ENCODE results near the gene FOXJ2. TPM values are rescaled to one million over a fixed set of nuclear protein-coding genes. Genes with fewer than 3 reads are reported as not detected.

The FOXJ2 gene
- total and polyA plus RNA-seq, 4 experiments from 2014 or later: 4.8 to 33.4 (median 25.3) TPM

DNA sequence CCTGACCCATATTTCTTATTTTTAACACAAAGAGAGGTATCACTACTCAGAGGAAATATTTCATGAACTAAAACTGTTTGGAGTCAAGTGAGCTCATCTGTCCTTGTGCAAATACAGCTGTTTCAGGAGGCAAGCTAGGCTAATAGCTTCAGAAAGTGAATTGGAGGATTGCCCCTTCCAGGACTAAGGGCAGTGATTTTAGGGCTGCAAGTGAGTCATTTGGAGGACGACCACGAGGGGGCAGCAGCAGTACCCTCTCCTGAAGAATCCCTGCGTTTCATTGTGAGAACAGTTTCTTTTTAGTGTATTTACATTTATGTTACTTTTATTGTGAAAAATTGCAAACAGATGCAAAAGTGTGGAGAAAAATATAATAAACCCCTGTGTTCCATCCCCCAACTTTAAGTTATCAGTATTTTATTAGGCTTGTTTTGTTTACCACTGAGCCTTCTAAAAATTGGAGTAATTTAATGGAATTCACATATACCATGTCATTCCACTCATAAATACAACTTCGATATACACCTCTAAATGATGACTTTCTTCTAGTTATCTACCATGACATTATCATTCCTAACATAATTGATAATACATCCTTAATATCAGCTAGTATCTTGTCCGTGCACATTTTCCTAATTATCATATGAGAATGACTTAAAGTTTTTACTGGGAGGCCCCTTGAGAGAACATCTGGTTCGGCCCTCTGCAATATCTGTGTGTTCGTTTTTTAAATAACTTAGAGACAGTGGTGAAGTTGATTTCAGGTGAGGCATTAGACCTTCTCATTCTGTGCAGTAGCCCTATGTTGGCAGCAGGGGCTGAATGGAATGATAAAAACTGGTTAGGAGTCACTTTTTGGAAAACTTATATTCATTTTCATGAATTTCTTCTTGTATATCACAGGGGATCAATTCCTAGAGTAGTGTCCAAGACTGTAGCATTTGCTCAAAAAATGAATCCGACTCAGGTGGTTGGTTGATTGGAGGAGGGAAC, 13.7 kb downstream of the FOXJ2 start:
- Mint-ChIP-seq H3K9me3 (no peaks in the 10 kb centered on the region), H3K36me3 (peaks cover 73 to 77% of the 10 kb centered on the region in 2 donors), H3K27me3 (no peaks in the 10 kb centered on the region), H3K4me1 (peaks cover 7 to 16% (median 8%) of the 10 kb centered on the region in 4 donors), H3K4me3 (peak overlapping the region in 1 of 8 donors; percentile 36), H3K27ac (peak overlapping the region; percentile 3 to 76 (median 66))
- intact Hi-C loops (cut with micrococcal nuclease): loop anchor here (1.0 to 5.0 kb wide), 5 partner anchors 14 to 191 kb away; partner anchors contain the start of genes C3AR1 and FOXJ2
- Histone ChIP-seq H3K27ac (ENCODE audit: low read depth, low read length) (no peak overlapping the region), H3K4me3 (ENCODE audit: low read length in 2 of 2) (no peak overlapping the region), H3K36me3 (ENCODE audit: insufficient read depth, low read length) (peaks cover 54% of the 10 kb centered on the region), H3K9me3 (ENCODE audit: control insufficient read depth in 1 of 2, low read length in 2 of 2) (no peaks in the 10 kb centered on the region), H3K4me1 (ENCODE audit: insufficient read depth, low read length) (peaks cover 6% of the 10 kb centered on the region), H3K27me3 (ENCODE audit: insufficient read depth, low read length) (no peaks in the 10 kb centered on the region)
- ChIA-PET CTCF (ENCODE audit: partially characterized antibody) (interaction anchor here (0.6 to 11.4 kb wide), 22 partner anchors 9 to 191 kb away, joined by 3 to 305 read pairs (median 4); partner anchors contain the start of genes C3AR1 and FOXJ2), POLR2A (ENCODE audit: partially characterized antibody) (interaction anchor here (0.6 to 3.2 kb wide), 5 partner anchors 12 to 197 kb away, joined by 3 to 45 read pairs (median 7); partner anchors contain the start of genes C3AR1 and NECAP1)
- peak; percentile 77 to 82 (median 78) for DNase-seq

DNA sequence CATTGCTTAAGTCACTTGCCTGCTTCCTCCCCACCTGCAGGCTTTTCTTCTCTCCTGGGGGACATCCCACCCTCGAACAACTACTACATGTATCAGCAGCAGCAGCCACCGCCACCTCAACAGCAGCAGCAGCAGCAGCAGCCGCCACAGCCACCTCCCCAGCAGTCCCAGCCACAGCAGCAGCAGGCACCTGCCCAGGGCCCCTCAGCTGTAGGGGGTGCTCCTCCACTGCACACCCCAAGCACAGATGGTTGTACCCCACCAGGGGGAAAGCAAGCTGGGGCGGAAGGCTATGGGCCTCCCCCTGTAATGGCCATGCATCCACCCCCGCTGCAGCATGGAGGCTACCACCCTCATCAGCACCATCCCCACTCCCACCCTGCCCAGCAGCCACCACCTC, 15.3 kb downstream of the FOXJ2 start:
- Histone ChIP-seq H3K27ac (ENCODE audit: low read depth, low read length) (no peak overlapping the region), H3K9me3 (ENCODE audit: control insufficient read depth in 1 of 2, low read length in 2 of 2) (no peaks in the 10 kb centered on the region), H3K4me1 (ENCODE audit: insufficient read depth, low read length) (peaks cover 6% of the 10 kb centered on the region), H3K36me3 (ENCODE audit: insufficient read depth, low read length) (peaks cover 57% of the 10 kb centered on the region), H3K4me3 (ENCODE audit: low read length in 2 of 2) (no peak overlapping the region), H3K27me3 (ENCODE audit: insufficient read depth, low read length) (no peaks in the 10 kb centered on the region)
- H3K36me3 Mint-ChIP-seq: peaks cover 69 to 80% of the 10 kb centered on the region in 2 donors
- H3K27ac Mint-ChIP-seq: peak overlapping the region in 1 of 7 donors; percentile 17
- POLR2A ChIA-PET (ENCODE audit: partially characterized antibody): interaction anchor here (1.4 kb wide), 1 partner anchor 18 kb away, joined by 4 read pairs; the partner anchor contains the start of gene C3AR1
- CTCF ChIA-PET (ENCODE audit: partially characterized antibody): interaction anchor here (1.2 to 11.4 kb wide), 4 partner anchors 15 to 189 kb away, joined by 3 to 305 read pairs (median 4); partner anchors contain the start of gene FOXJ2
- DNase-seq: no peak
- peaks cover 5 to 16% (median 8%) of the 10 kb centered on the region in 4 donors for H3K4me1 Mint-ChIP-seq
- H3K9me3 Mint-ChIP-seq: no peaks in the 10 kb centered on the region
- no peaks in the 10 kb centered on the region for H3K27me3 Mint-ChIP-seq
- intact Hi-C loops (cut with micrococcal nuclease): loop anchor here (5.0 kb wide), 1 partner anchor 189 kb away; no protein-coding TSS in a partner anchor
- H3K4me3 Mint-ChIP-seq: no peak overlapping the region

DNA sequence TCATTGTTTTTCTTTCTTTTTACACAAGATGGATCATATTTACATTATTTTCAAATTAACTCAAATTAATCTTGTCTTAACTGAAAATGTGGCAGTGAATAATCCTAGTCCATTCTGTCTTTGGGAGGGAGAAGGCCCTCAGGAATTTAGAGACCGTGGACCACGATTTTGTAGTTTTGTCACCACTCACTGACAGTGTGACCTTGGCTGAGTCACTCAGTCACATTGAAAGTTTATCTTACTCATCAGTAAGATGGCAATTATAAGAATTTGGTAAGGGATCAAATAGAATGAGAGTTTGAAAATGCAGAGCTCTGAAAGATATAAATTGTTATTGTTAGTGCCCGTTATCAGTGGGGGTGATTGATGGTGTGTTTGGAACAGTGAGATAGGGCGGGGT, 16.4 kb downstream of the FOXJ2 start:
- DNase-seq: no peak
- Histone ChIP-seq H3K4me3 (ENCODE audit: low read length in 2 of 2) (no peak overlapping the region), H3K27ac (ENCODE audit: low read depth, low read length) (no peak overlapping the region), H3K27me3 (ENCODE audit: insufficient read depth, low read length) (no peaks in the 10 kb centered on the region), H3K36me3 (ENCODE audit: insufficient read depth, low read length) (peaks cover 49% of the 10 kb centered on the region), H3K9me3 (ENCODE audit: control insufficient read depth in 1 of 2, low read length in 2 of 2) (no peaks in the 10 kb centered on the region), H3K4me1 (ENCODE audit: insufficient read depth, low read length) (peaks cover 6% of the 10 kb centered on the region)
- Mint-ChIP-seq H3K27ac (peak overlapping the region in 1 of 7 donors; percentile 74), H3K9me3 (no peaks in the 10 kb centered on the region), H3K27me3 (no peaks in the 10 kb centered on the region), H3K36me3 (peaks cover 66 to 77% of the 10 kb centered on the region in 2 donors), H3K4me1 (peaks cover 5 to 16% (median 8%) of the 10 kb centered on the region in 4 donors), H3K4me3 (no peak overlapping the region)
- intact Hi-C loops (cut with micrococcal nuclease): loop anchor here (5.0 kb wide), 1 partner anchor 188 kb away; no protein-coding TSS in a partner anchor
- ChIA-PET POLR2A (ENCODE audit: partially characterized antibody) (interaction anchor here (1.4 kb wide), 1 partner anchor 17 kb away, joined by 4 read pairs; the partner anchor contains the start of gene C3AR1), CTCF (ENCODE audit: partially characterized antibody) (interaction anchor here (1.2 to 11.4 kb wide), 4 partner anchors 16 to 190 kb away, joined by 3 to 305 read pairs (median 4); partner anchors contain the start of gene FOXJ2)

DNA sequence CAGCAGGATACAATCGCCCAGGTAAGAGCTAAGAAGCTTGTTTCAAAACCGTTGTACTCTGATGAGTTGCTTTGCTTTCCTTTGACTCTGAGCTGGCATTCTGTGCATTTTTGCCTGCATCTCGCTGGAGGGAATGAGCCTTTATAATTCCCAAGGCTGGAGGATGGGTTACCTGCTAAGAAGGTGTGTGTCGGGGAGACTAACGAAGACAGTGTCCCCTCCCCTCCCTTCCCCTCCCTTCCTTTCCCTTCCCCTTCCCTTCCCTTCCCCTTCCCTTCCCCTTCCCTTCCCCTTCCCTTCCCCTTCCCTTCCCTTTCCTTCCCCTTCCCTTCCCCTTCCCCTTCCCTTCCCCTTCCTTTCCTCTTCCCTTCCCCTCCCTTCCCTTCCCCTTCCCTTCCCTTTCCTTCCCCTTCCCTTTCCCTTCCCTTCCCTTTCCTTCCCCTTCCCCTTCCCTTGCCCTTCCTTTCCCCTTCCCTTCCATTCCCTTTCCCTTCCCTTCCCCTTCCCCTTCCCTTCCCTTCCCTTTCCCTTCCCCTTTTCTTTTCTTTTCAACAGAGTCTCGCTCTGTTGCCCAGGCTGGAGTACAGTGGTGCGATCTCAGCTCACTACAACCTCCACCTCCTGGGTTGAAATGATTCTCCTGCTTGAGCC, 18.2 kb downstream of the FOXJ2 start:
- peaks cover 6% of the 10 kb centered on the region for H3K4me1 ChIP-seq (ENCODE audit: insufficient read depth, low read length)
- ChIA-PET CTCF (ENCODE audit: partially characterized antibody) (interaction anchor here (0.6 to 11.4 kb wide), 3 partner anchors 9 to 27 kb away, joined by 3 to 305 read pairs (median 3); no protein-coding TSS in a partner anchor), POLR2A (ENCODE audit: partially characterized antibody) (interaction anchor here (0.6 kb wide), 1 partner anchor 15 kb away, joined by 3 read pairs; the partner anchor contains the start of gene C3AR1)
- H3K27ac ChIP-seq (ENCODE audit: low read depth, low read length): no peak overlapping the region
- H3K4me3 ChIP-seq (ENCODE audit: low read length in 2 of 2): no peak overlapping the region
- peaks cover 38% of the 10 kb centered on the region for H3K36me3 ChIP-seq (ENCODE audit: insufficient read depth, low read length)
- H3K27me3 ChIP-seq (ENCODE audit: insufficient read depth, low read length): no peaks in the 10 kb centered on the region
- Mint-ChIP-seq H3K27ac (peak overlapping the region in 1 of 7 donors; percentile 22), H3K9me3 (no peaks in the 10 kb centered on the region), H3K4me3 (no peak overlapping the region), H3K36me3 (peaks cover 68 to 82% of the 10 kb centered on the region in 2 donors), H3K27me3 (no peaks in the 10 kb centered on the region), H3K4me1 (peaks cover 5 to 10% (median 8%) of the 10 kb centered on the region in 4 donors)
- no peaks in the 10 kb centered on the region for H3K9me3 ChIP-seq (ENCODE audit: control insufficient read depth in 1 of 2, low read length in 2 of 2)
- DNase-seq: no peak
- intact Hi-C loops (cut with micrococcal nuclease): no loop called here

DNA sequence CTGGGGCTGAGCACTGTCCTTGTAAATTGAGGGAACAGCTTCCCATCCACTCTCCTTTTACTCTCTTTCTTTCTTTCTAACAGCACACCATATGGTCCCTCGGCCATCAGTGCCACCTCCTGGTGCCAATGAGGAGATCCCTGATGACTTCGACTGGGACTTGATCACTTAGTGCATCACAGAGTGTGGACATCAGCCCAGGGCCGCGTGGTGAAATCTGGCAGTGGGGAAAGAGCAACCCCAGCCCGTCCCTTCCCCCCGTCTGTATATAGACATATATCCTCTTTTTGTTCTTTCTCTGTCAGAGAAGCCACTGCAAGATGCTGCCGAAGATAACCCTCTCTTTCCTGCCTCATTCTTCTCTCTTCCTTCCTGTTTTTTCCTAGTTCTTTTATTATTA, 20.2 kb downstream of the FOXJ2 start:
- Mint-ChIP-seq H3K9me3 (no peaks in the 10 kb centered on the region), H3K4me1 (peaks cover 0 to 3% (median under 1%) of the 10 kb centered on the region in 4 donors), H3K27ac (peak overlapping the region in 2 of 7 donors; percentile 32 to 74), H3K36me3 (peaks cover 54 to 65% of the 10 kb centered on the region in 2 donors), H3K4me3 (no peak overlapping the region), H3K27me3 (no peaks in the 10 kb centered on the region)
- H3K27me3 ChIP-seq (ENCODE audit: insufficient read depth, low read length): no peaks in the 10 kb centered on the region
- H3K4me1 ChIP-seq (ENCODE audit: insufficient read depth, low read length): no peaks in the 10 kb centered on the region
- peaks cover 38% of the 10 kb centered on the region for H3K36me3 ChIP-seq (ENCODE audit: insufficient read depth, low read length)
- intact Hi-C loops (cut with micrococcal nuclease): no loop called here
- H3K9me3 ChIP-seq (ENCODE audit: control insufficient read depth in 1 of 2, low read length in 2 of 2): no peaks in the 10 kb centered on the region
- H3K27ac ChIP-seq (ENCODE audit: low read depth, low read length): no peak overlapping the region
- DNase-seq: no peak
- no peak overlapping the region for H3K4me3 ChIP-seq (ENCODE audit: low read length in 2 of 2)
- POLR2A ChIA-PET (ENCODE audit: partially characterized antibody): interaction anchor here (1.1 kb wide), 1 partner anchor 14 kb away, joined by 4 read pairs; the partner anchor contains the start of gene C3AR1
- CTCF ChIA-PET (ENCODE audit: partially characterized antibody): interaction anchor here (0.7 to 1.0 kb wide), 3 partner anchors 9 to 46 kb away, joined by 3 read pairs; no protein-coding TSS in a partner anchor

DNA sequence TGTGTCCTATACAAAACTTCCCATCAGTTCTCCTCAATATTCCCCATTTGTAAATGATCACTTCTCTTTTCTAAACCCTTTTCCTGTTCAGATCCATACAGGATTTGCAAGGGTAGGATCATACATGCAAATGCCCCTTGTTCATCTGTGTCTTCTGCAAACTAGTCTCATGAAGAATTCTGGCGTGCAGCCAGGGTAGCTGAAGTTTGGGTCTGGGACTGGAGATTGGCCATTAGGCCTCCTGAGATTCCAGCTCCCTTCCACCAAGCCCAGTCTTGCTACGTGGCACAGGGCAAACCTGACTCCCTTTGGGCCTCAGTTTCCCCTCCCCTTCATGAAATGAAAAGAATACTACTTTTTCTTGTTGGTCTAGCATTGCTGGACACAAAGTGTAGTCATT, 22.3 kb downstream of the FOXJ2 start:
- POLR2A ChIA-PET (ENCODE audit: partially characterized antibody): no interaction called here
- Mint-ChIP-seq H3K36me3 (peaks cover 46 to 55% of the 10 kb centered on the region in 2 donors), H3K4me1 (peaks cover 0 to 4% (median 0%) of the 10 kb centered on the region in 4 donors), H3K4me3 (no peak overlapping the region), H3K27ac (peak overlapping the region in 3 of 7 donors; percentile 27 to 60 (median 46)), H3K27me3 (no peaks in the 10 kb centered on the region), H3K9me3 (no peaks in the 10 kb centered on the region)
- Histone ChIP-seq H3K4me1 (ENCODE audit: insufficient read depth, low read length) (no peaks in the 10 kb centered on the region), H3K36me3 (ENCODE audit: insufficient read depth, low read length) (peaks cover 17% of the 10 kb centered on the region), H3K27ac (ENCODE audit: low read depth, low read length) (no peak overlapping the region), H3K27me3 (ENCODE audit: insufficient read depth, low read length) (no peaks in the 10 kb centered on the region), H3K9me3 (ENCODE audit: control insufficient read depth in 1 of 2, low read length in 2 of 2) (no peaks in the 10 kb centered on the region), H3K4me3 (ENCODE audit: low read length in 2 of 2) (no peak overlapping the region)
- intact Hi-C loops (cut with micrococcal nuclease): no loop called here
- CTCF ChIA-PET (ENCODE audit: partially characterized antibody): interaction anchor here (1.2 to 4.6 kb wide), 2 partner anchors 10 to 23 kb away, joined by 5 to 27 read pairs; no protein-coding TSS in a partner anchor
- no peak for DNase-seq

All from CD4-positive, alpha-beta memory T cell (primary cell).